NCI-H2227 (cell line): ENCODE results near the gene KEL.

Experiments
- DNase-seq: peaks from one replicate; lab custom pipeline; 2025; ENCODE audit not compliant: unreplicated experiment; lab: John Stamatoyannopoulos, UW

The KEL gene

GRCh38 chr7:142932386-142933091 is 29.6 kb downstream of the KEL start:
- DNase-seq: no peak

GRCh38 chr7:142930126-142930730 is 31.9 kb downstream of the KEL start:
- DNase-seq: no peak

- no peak for DNase-seq
Measured at GRCh38 chr7:142927949-142928348, 34.2 kb downstream of the KEL start.

GRCh38 chr7:142927085-142927745 is 34.9 kb downstream of the KEL start:
- DNase-seq: no peak

- no peak for DNase-seq
Measured at GRCh38 chr7:142925413-142925812, 36.8 kb downstream of the KEL start.

- DNase-seq: no peak
Measured at GRCh38 chr7:142923391-142923790, 38.8 kb downstream of the KEL start.

- no peak for DNase-seq
Measured at GRCh38 chr7:142919656-142920055, 42.5 kb downstream of the KEL start.

GRCh38 chr7:142918901-142919300 is 43.3 kb downstream of the KEL start:
- DNase-seq: no peak

GRCh38 chr7:142917447-142917846 is 44.7 kb downstream of the KEL start:
- no peak for DNase-seq

GRCh38 chr7:142916508-142916907 is 45.7 kb downstream of the KEL start:
- no peak for DNase-seq

- no peak for DNase-seq
Measured at GRCh38 chr7:142915315-142915714, 46.8 kb downstream of the KEL start.

- no peak for DNase-seq
Measured at GRCh38 chr7:142914121-142914520, 48.0 kb downstream of the KEL start.

- no peak for DNase-seq
Measured at GRCh38 chr7:142913566-142913965, 48.6 kb downstream of the KEL start.

- DNase-seq: no peak
Measured at GRCh38 chr7:142913051-142913450, 49.1 kb downstream of the KEL start.

- DNase-seq: no peak
Measured at GRCh38 chr7:142910481-142910880, 51.7 kb downstream of the KEL start.

- DNase-seq: no peak
Measured at GRCh38 chr7:142910031-142910433, 52.1 kb downstream of the KEL start.

- no peak for DNase-seq
Measured at GRCh38 chr7:142908921-142909890, 53.0 kb downstream of the KEL start.

- DNase-seq: no peak
Measured at GRCh38 chr7:142908290-142908689, 53.9 kb downstream of the KEL start.

- DNase-seq: no peak
Measured at GRCh38 chr7:142906643-142907042, 55.5 kb downstream of the KEL start.

GRCh38 chr7:142905759-142906158 is 56.4 kb downstream of the KEL start:
- DNase-seq: no peak

- no peak for DNase-seq
Measured at GRCh38 chr7:142904128-142904527, 58.0 kb downstream of the KEL start.
